Activated CD4-positive, CD25-positive, alpha-beta regulatory T cell treated with anti-CD3 and anti-CD28 coated beads, Interleukin-2, amount 50 U/mL, for 16 hours (primary cell): Measurements from ENCODE around the gene FNDC3B.
"Not testable (repeated sequence)": the region's sequence is repeated elsewhere in the genome, so short reads cannot be mapped to it uniquely, and the experiment has no call there.

Source experiments
- DNase-seq: peaks from one replicate; pipeline ENCODE4 v3.0.0-alpha.2; 2020; ENCODE audit warnings: low read depth, low spot score

The FNDC3B gene

GRCh38 chr3:172362583-172362982, 323.2 kb downstream of the FNDC3B start:
- DNase-seq: no peak

GRCh38 chr3:172364374-172365027, 325.1 kb downstream of the FNDC3B start:
- DNase-seq: no peak

GRCh38 chr3:172365028-172365567, 325.7 kb downstream of the FNDC3B start:
- no peak for DNase-seq

DNA sequence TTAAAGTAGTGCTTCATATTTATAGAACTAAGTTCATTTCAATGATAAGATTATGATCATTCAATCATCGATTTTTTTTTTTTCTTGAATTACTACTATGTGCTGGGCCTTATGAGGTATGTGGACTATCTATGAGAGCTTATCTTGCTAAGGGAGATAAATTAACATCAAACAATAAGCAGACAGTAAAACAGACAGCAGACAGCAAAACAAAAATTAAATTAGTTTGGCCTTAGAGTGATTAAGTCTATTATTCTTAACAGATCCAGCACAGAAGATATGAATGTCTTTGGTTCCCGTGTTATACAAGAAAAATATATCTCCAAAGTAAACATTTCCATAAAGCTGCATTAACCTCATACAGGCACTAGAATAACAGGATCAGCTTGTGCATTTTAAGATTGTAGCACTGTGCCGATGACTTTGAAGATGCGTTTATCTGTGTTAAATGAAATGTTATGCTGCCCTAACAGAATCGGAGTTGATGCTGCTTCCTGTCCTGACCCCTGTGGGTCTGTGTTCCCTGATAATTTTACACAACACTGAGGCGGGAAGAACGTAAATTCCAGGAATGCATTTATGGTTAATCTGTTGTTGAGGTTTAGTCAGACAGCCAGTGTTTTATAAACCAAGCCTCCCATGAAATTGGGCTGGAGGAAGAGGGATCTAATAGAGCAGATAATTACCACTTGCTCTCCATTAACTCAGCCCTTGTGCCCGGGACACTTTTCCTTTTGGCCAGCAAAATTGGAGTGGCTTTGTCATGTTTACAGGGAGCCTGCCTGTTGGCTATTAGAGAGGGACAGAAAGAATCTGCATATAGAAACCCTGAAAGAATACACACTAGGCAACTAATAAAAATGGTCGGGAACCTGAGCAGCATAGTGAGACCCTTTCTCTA, 328.1 kb downstream of the FNDC3B start:
- no peak for DNase-seq

DNA sequence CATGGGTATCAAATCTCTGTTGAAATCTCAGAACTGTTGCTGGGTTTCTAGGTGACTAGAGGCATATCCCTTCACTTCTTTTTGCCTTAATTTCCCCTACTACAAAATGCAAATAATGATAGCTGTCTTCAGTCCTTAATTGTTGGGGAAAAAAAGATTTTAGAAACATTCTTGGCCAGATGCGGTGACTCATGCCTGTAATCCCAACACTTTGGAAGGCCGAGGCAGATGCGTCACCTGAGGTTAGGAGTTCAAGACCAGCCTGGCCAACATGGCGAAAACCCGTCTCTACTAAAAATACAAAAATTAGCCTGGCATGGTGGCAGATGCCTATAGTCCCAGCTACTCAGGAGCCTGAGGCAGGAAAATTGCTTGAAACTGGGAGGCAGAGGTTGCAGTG, 329.2 kb downstream of the FNDC3B start:
- DNase-seq: not testable (repeated sequence)

- DNase-seq: no peak
Measured at GRCh38 chr3:172369590-172370259, 330.3 kb downstream of the FNDC3B start.

- no peak for DNase-seq
Measured at GRCh38 chr3:172370419-172370818, 331.0 kb downstream of the FNDC3B start.

- no peak for DNase-seq
Measured at GRCh38 chr3:172371544-172371943, 332.2 kb downstream of the FNDC3B start.

- no peak for DNase-seq
Measured at GRCh38 chr3:172372895-172373294, 333.5 kb downstream of the FNDC3B start.

GRCh38 chr3:172373912-172374311, 334.5 kb downstream of the FNDC3B start:
- no peak for DNase-seq

GRCh38 chr3:172375206-172375850, 335.9 kb downstream of the FNDC3B start:
- no peak for DNase-seq

GRCh38 chr3:172376402-172376801, 337.0 kb downstream of the FNDC3B start:
- no peak for DNase-seq

GRCh38 chr3:172376881-172377280, 337.5 kb downstream of the FNDC3B start:
- DNase-seq: no peak

DNA sequence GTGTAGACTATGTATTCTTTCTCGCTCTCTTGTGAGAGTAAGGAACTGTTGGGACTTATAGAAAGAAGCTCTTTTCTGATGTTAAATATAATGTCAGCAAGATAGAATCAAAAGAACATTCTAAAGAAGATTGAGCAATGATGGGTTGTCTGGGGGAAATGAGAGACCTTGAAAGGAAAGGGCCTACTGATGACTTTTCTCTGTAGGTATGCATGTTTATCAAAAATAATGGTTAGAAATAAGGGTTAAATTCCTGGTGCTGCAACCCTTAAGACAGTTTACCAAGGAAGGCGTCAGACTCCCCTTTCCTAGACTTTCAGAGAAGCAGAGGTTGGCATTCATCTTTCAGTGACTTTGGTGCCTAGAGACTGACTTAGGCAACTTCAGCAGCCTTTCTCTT, 339.1 kb downstream of the FNDC3B start:
- DNase-seq: no peak

GRCh38 chr3:172379372-172379771, 340.0 kb downstream of the FNDC3B start:
- no peak for DNase-seq

- no peak for DNase-seq
Measured at GRCh38 chr3:172380632-172381031, 341.3 kb downstream of the FNDC3B start.

GRCh38 chr3:172383306-172383796, 344.0 kb downstream of the FNDC3B start:
- no peak for DNase-seq

DNA sequence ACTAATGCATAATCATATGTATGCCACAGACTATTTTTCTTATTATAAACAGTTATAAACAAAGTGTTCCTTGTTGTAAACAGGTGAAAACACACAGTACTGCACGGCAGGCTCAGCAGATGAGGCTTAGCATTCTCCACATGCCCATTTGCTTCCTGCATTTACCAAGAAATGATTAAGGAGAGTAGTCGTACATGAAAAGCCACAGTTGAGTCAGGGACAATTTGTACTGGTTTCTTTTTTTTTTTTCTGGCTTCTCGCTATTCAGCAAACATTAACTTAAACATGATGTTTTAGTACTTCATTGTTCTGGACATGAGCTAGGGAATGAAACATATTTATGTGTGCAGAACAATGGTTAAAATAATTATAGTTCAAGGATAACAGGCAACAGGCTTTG, 345.5 kb downstream of the FNDC3B start:
- no peak for DNase-seq

GRCh38 chr3:172387728-172388127, 348.4 kb downstream of the FNDC3B start:
- DNase-seq: no peak

DNA sequence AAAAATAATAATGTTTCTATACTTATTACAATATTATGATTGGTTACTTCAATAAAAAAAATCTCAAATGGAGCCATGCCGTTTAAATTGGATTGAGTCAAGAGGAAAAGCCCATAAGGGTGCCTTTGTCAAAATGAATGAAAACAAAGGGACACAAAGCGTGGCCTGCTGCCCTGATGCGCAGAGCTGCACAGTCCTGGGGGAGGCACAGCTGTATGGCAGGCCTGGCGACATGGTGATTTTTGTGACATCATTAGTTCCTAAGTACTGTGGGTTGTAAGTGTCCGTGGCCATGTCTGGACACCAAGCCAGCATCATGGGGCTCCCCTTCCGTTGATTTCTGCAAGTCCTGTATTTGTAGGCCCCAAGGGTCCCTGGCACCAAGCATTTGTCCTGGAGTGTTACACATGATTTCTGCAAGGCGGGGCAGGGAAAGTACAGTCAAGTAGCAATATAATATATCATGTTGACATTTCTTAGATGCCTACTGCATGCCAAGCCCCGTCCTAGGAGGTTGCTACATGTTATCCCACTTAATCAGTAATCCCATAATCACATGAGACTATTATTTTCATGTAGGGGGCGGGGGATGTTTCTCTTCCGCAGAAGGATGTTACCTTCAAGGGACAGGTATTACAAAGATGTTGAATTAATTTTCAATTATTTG, 349.2 kb downstream of the FNDC3B start:
- no peak for DNase-seq

- no peak for DNase-seq
Measured at GRCh38 chr3:172390792-172391191, 351.4 kb downstream of the FNDC3B start.
